CD14-positive monocyte (primary cell): ENCODE data around the gene EML2. TPM values are rescaled to one million over a fixed set of nuclear protein-coding genes. Genes with fewer than 3 reads are reported as not detected.

Experiments used
- DNase-seq, 3 donors: peaks; one replicate each; pipeline ENCODE4 v3.0.0-alpha.2; 2011 to 2022
- H2AFZ ChIP-seq: 2 replicates; pipeline ENCODE4 v1.6.0; 2012; ENCODE audit warnings: mild to moderate bottlenecking, low read depth, low read length, inconsistent platforms; ENCODE audit not compliant: insufficient read depth, poor library complexity, severe bottlenecking
- H3K27ac ChIP-seq, 2 donors: 1 replicate in 1 of 2; 2 replicates in 1 of 2; pipeline ENCODE4 v1.5.1; 2012 to 2013; ENCODE audit warnings: low read length in 2 of 2, control low read depth in 1 of 2, inconsistent platforms in 1 of 2, low read depth in 1 of 2, mild to moderate bottlenecking in 1 of 2
- H3K27me3 ChIP-seq, 2 donors: one replicate each; pipeline versions ENCODE4 v1.6.0 to v1.6.1; 2011 to 2013; ENCODE audit warnings: low read length in 2 of 2; ENCODE audit not compliant: control insufficient read depth in 2 of 2, insufficient read depth in 2 of 2
- H3K36me3 ChIP-seq, 2 donors: replicated peaks in 1 of 2; 1 replicate in 1 of 2; 2 replicates in 1 of 2; pipeline versions ENCODE4 v1.5.1 to v1.6.1; 2012 to 2013; ENCODE audit warnings: low read length in 2 of 2, control low read depth in 1 of 2, inconsistent platforms in 1 of 2, mild to moderate bottlenecking in 1 of 2; ENCODE audit not compliant: insufficient read depth in 2 of 2, control insufficient read depth in 1 of 2
- H3K4me1 ChIP-seq, 2 donors: 1 replicate in 1 of 2; 2 replicates in 1 of 2; pipeline versions ENCODE4 v1.5.1 to v1.6.1; 2012 to 2013; ENCODE audit warnings: low read length in 2 of 2, control low read depth in 1 of 2, inconsistent platforms in 1 of 2, mild to moderate bottlenecking in 1 of 2, moderate library complexity in 1 of 2; ENCODE audit not compliant: insufficient read depth in 2 of 2, control insufficient read depth in 1 of 2
- H3K4me2 ChIP-seq: replicated peaks from 2 replicates; pipeline ENCODE3; 2012; ENCODE audit warnings: low read length, moderate library complexity, mild to moderate bottlenecking; ENCODE audit not compliant: poor library complexity, severe bottlenecking; ENCODE audit errors: extremely low read depth
- H3K4me3 ChIP-seq, 3 experiments: fragments of 200-600 bp in 1 of 3; sonication (generic) in 1 of 3; replicated peaks in 1 of 3; 1 replicate in 2 of 3; 2 replicates in 1 of 3; pipeline ENCODE4 v1.5.1; 2011 to 2013; ENCODE audit warnings: low read length in 3 of 3, mild to moderate bottlenecking in 3 of 3, control low read depth in 2 of 3, low read depth in 2 of 3, inconsistent platforms in 1 of 3, moderate library complexity in 1 of 3
- H3K79me2 ChIP-seq: 2 replicates; pipeline ENCODE4 v1.6.0; 2012; ENCODE audit warnings: mild to moderate bottlenecking, control low read depth, inconsistent platforms, low read length, moderate library complexity; ENCODE audit not compliant: insufficient read depth
- H3K9ac ChIP-seq: 2 replicates; pipeline ENCODE4 v1.6.0; 2017; ENCODE audit warnings: low read length, mild to moderate bottlenecking; ENCODE audit not compliant: insufficient read depth, poor library complexity, severe bottlenecking
- H3K9me3 ChIP-seq, 2 donors: replicated peaks in 1 of 2; 1 replicate in 1 of 2; 2 replicates in 1 of 2; pipeline versions ENCODE4 v1.5.1 to v1.6.1; 2012 to 2013; ENCODE audit warnings: low read length in 2 of 2, control low read depth in 1 of 2; ENCODE audit not compliant: control insufficient read depth in 1 of 2, insufficient read depth in 1 of 2
- H4K20me1 ChIP-seq: 2 replicates; pipeline ENCODE4 v1.6.0; 2012; ENCODE audit warnings: mild to moderate bottlenecking, low read length, control low read depth, moderate library complexity; ENCODE audit not compliant: insufficient read depth
- H3K27ac Mint-ChIP-seq, 7 donors: one replicate each; pipeline ENCODE4 v1.8.0; 2020; ENCODE audit warnings: mild to moderate bottlenecking in 7 of 7, mixed read lengths in 7 of 7, moderate library complexity in 6 of 7, inconsistent platforms in 2 of 7
- H3K27me3 Mint-ChIP-seq, 3 donors: one replicate each; pipeline ENCODE4 v1.8.0; 2021 to 2022; ENCODE audit warnings: low read depth in 3 of 3, mild to moderate bottlenecking in 3 of 3, mixed read lengths in 3 of 3, moderate library complexity in 3 of 3, inconsistent platforms in 1 of 3
- H3K36me3 Mint-ChIP-seq, 2 donors: one replicate each; pipeline ENCODE4 v1.8.0; 2020; ENCODE audit warnings: mixed read lengths in 2 of 2, inconsistent platforms in 1 of 2, mild to moderate bottlenecking in 1 of 2
- H3K4me1 Mint-ChIP-seq: one replicate; pipeline ENCODE4 v1.8.0; 2020; ENCODE audit warnings: mild to moderate bottlenecking, mixed read lengths
- H3K4me3 Mint-ChIP-seq, 2 donors: one replicate each; pipeline ENCODE4 v1.8.0; 2020; ENCODE audit warnings: mild to moderate bottlenecking in 2 of 2, mixed read lengths in 2 of 2, moderate library complexity in 1 of 2
- H3K9me3 Mint-ChIP-seq, 7 donors: one replicate each; pipeline ENCODE4 v1.8.0; 2020 to 2022; ENCODE audit warnings: mixed read lengths in 7 of 7, mild to moderate bottlenecking in 6 of 7, moderate library complexity in 6 of 7, inconsistent platforms in 2 of 7
- WGBS: methylation state at CpG from one replicate; pipeline ENCODE4 v1.1.5; 2013; ENCODE audit warnings: missing lambda C conversion rate; ENCODE audit not compliant: insufficient coverage; 5-methylcytosine and 5-hydroxymethylcytosine counted together
- intact Hi-C, 2 donors: fragments of 100-400 bp; cut with micrococcal nuclease; formaldehyde crosslinking; loops; one replicate each; pipeline versions ENCODE4 v1.15.0 to v1.15.1; 2023
- polyA plus RNA-seq, 3 donors: library from polyadenylated mRNA; depleted of rRNA in 1 of 3; unstranded in 2 of 3; stranded (reverse) in 1 of 3; fragments of 300-500 nt in 2 of 3; fragments of >200 nt in 1 of 3; fragmentation: Illumina TruSeq in 2 of 3; gene quantifications; 1 replicate in 2 of 3; 2 replicates in 1 of 3; pipeline ENCODE4 v1.2.3, GENCODE V29; 2012 to 2021
- TF ChIP-seq, protein P1 (sequence below): fragments of 200-600 bp; IDR thresholded peaks from one replicate; pipeline ENCODE4 v1.8.0; 2022; ENCODE audit warnings: antibody characterized with exemption, mild to moderate bottlenecking

EML2 gene
- polyA plus RNA-seq, 3 donors, result 10.3 to 50.8 (median 11.9) TPM

DNA sequence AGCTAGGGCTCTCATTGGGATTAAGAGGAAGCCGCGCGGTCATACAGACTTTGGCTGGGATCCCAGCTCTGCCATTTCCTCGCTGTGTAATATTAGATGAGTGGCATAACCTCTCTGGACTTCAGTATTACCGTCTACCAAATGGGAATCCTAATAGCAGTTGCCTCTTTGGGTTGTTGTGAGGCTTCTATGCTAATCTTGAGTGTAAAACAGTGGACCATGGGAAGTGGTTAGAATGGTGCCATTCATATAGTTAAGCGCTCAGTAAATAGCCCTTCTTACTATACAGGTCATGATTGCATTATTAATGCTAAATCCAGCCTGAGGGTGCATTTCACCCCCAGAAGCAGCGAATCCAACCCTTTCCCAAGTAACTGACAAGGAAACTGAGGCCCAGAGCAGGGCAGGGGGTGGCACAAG lies 54.0 kb downstream of the EML2 start:
- H3K4me3 ChIP-seq, result peak overlapping the region; percentile 46 to 89 (median 87)
- Mint-ChIP-seq H3K27me3 (peaks cover 2 to 13% (median 12%) of the 10 kb centered on the region in 3 donors), H3K36me3 (peaks cover 5 to 12% of the 10 kb centered on the region in 2 donors), H3K9me3 (peaks cover 0 to 1% (median 0%) of the 10 kb centered on the region in 7 donors), H3K4me3 (peak overlapping the region; percentile 93 to 94), H3K27ac (peak overlapping the region; percentile 97 to 99 (median 98)), H3K4me1 (peaks cover 8% of the 10 kb centered on the region)
- peaks cover 12 to 16% of the 10 kb centered on the region in 2 donors for H3K4me1 ChIP-seq
- H3K27ac ChIP-seq, result peak overlapping the region; percentile 95 to 98
- no peaks in the 10 kb centered on the region for H3K36me3 ChIP-seq
- DNase-seq, result no peak
- no peaks in the 10 kb centered on the region for H3K9me3 ChIP-seq
- peak overlapping the region; percentile 71 for H3K4me2 ChIP-seq
- H3K27me3 ChIP-seq, result peaks cover 0 to 4% of the 10 kb centered on the region in 2 donors
- peak overlapping the region; percentile 83 for H3K9ac ChIP-seq
- H4K20me1 ChIP-seq, result no peaks in the 10 kb centered on the region
- peak overlapping the region; percentile 65 for H2AFZ ChIP-seq
- intact Hi-C loops, result loop anchor here (10.0 kb wide), 2 partner anchors 60 kb away; no protein-coding TSS in a partner anchor
- WGBS, result 100% methylated on average over 1 of the region's 7 CpGs
- TF ChIP-seq, protein P1, sequence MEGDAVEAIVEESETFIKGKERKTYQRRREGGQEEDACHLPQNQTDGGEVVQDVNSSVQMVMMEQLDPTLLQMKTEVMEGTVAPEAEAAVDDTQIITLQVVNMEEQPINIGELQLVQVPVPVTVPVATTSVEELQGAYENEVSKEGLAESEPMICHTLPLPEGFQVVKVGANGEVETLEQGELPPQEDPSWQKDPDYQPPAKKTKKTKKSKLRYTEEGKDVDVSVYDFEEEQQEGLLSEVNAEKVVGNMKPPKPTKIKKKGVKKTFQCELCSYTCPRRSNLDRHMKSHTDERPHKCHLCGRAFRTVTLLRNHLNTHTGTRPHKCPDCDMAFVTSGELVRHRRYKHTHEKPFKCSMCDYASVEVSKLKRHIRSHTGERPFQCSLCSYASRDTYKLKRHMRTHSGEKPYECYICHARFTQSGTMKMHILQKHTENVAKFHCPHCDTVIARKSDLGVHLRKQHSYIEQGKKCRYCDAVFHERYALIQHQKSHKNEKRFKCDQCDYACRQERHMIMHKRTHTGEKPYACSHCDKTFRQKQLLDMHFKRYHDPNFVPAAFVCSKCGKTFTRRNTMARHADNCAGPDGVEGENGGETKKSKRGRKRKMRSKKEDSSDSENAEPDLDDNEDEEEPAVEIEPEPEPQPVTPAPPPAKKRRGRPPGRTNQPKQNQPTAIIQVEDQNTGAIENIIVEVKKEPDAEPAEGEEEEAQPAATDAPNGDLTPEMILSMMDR, result no peak
- peaks cover 19% of the 10 kb centered on the region for H3K79me2 ChIP-seq

DNA sequence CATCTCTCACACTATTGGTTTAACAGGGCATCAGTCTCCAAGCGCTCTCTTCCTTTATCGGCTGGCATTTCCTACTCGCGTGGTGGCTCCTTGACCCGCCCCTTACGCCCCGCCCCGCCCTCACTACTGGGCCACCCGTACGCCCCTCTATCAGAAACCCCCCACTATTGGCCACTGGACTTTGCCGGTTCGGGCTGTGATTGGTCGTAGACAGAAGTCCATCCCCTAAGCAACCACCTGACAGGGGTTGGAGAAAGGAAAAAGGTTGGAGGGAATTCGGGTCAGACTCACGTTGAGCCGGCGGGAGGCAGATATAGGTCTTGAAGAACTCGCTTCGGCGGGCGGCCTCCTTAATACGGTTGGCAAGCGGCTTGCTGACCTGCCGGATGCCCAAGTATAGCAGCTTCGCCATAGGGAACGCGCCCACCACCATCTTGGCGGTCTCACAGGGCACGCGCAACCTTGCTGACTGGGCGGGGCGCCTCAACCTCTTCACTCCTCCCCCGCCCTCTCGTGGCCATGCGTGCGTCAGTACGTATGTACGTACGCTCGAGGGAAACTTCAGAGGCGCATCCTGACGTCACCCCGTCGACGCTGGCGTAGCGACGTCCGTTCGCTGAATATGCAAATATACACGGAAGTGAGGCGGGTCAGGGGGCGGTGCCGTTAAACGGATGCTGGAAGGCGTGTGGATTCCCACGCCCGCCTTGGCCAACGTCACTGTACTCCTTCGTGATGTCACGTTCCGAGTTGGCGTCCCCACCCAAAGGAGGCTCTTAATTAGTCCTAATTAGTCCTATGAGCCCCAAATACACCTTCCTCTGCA lies 54.7 kb downstream of the EML2 start, which contains the start of gene OPA3:
OPA3 (minus strand) TSS at position 471 of the 826 bp plus-strand sequence; CDS start at position 433, 38 bp downstream.
- Mint-ChIP-seq H3K4me3 (peak within 1 kb of the TSS; percentile 93 to 94), H3K27ac (peak within 1 kb of the TSS; percentile 97 to 99 (median 98)), H3K9me3 (peaks cover 0 to 1% (median 0%) of the 10 kb centered on the region in 7 donors), H3K27me3 (peaks cover 2 to 12% (median 10%) of the 10 kb centered on the region in 3 donors), H3K4me1 (peaks cover 8% of the 10 kb centered on the region), H3K36me3 (peaks cover 5 to 12% of the 10 kb centered on the region in 2 donors)
- peak within 1 kb of the TSS; percentile 83 for H3K9ac ChIP-seq
- no peaks in the 10 kb centered on the region for H3K27me3 ChIP-seq
- H3K36me3 ChIP-seq, result no peaks in the 10 kb centered on the region
- peak within 1 kb of the TSS; percentile 71 for H3K4me2 ChIP-seq
- TF ChIP-seq, protein P1, result no peak
- peak within 1 kb of the TSS; percentile 95 to 98 for H3K27ac ChIP-seq
- intact Hi-C loops, result loop anchor here (5.0 to 10.0 kb wide), 3 partner anchors 60 to 77 kb away; partner anchors contain the start of gene VASP (in 1 of the 2)
- WGBS, result under 1% methylated on average over 55 of the region's 63 CpGs
- H2AFZ ChIP-seq, result peak within 1 kb of the TSS; percentile 72
- peaks cover 19% of the 10 kb centered on the region for H3K79me2 ChIP-seq
- DNase-seq, result peak; percentile 99 to 100 (median 100)
- no peaks in the 10 kb centered on the region for H3K9me3 ChIP-seq
- peak within 1 kb of the TSS; percentile 87 to 92 (median 89) for H3K4me3 ChIP-seq
- H4K20me1 ChIP-seq, result no peaks in the 10 kb centered on the region
- H3K4me1 ChIP-seq, result peaks cover 12 to 16% of the 10 kb centered on the region in 2 donors
